Measurements from ENCODE around the gene MAG. TPM values are rescaled to one million over a fixed set of nuclear protein-coding genes. Genes with fewer than 3 reads are reported as not detected.
"Not testable (repeated sequence)": the region's sequence is repeated elsewhere in the genome, so short reads cannot be mapped to it uniquely, and the experiment has no call there.

MAG gene
- total RNA-seq, 2 experiments from 2014 or later, result 0.11 to 0.39 TPM

- no peak for DNase-seq
- peaks cover 23% of the 10 kb centered on the region for H3K27me3 Mint-ChIP-seq
- peaks cover 7% of the 10 kb centered on the region for H3K36me3 Mint-ChIP-seq
- no peak overlapping the region for H3K27ac Mint-ChIP-seq
- H3K4me3 Mint-ChIP-seq, result no peak overlapping the region
- peaks cover 1% of the 10 kb centered on the region for H3K4me1 Mint-ChIP-seq
- no peaks in the 10 kb centered on the region for H3K9me3 Mint-ChIP-seq
- POLR2A ChIA-PET, result no interaction called here
- no peak for ATAC-seq (ENCODE audit: low read depth)
Observed at GRCh38 chr19:35279374-35279773, 12.6 kb upstream of the MAG start.

- POLR2A ChIA-PET, result interaction anchor here (1.0 kb wide), 1 partner anchor 12 kb away, joined by 3 read pairs; no protein-coding TSS in a partner anchor
- Mint-ChIP-seq H3K4me1 (peaks cover 1% of the 10 kb centered on the region), H3K9me3 (no peaks in the 10 kb centered on the region), H3K27me3 (peaks cover 24% of the 10 kb centered on the region), H3K4me3 (no peak overlapping the region), H3K36me3 (peaks cover 5% of the 10 kb centered on the region), H3K27ac (no peak overlapping the region)
- no peak for DNase-seq
- no peak for ATAC-seq (ENCODE audit: low read depth)
Observed at GRCh38 chr19:35279985-35280821, 11.8 kb upstream of the MAG start.

- Mint-ChIP-seq H3K4me3 (no peak overlapping the region), H3K4me1 (peaks cover 1% of the 10 kb centered on the region), H3K27me3 (peaks cover 24% of the 10 kb centered on the region), H3K36me3 (no peaks in the 10 kb centered on the region), H3K9me3 (no peaks in the 10 kb centered on the region), H3K27ac (peak overlapping the region; percentile 34)
- ATAC-seq (ENCODE audit: low read depth) (no peak), DNase-seq (no peak)
- POLR2A ChIA-PET, result interaction anchor here (1.0 kb wide), 1 partner anchor 13 kb away, joined by 3 read pairs; no protein-coding TSS in a partner anchor
Observed at GRCh38 chr19:35281303-35281702, 10.7 kb upstream of the MAG start.

- H3K4me3 Mint-ChIP-seq, result no peak overlapping the region
- POLR2A ChIA-PET, result no interaction called here
Observed at GRCh38 chr19:35284153-35285094, 7.5 kb upstream of the MAG start.

DNA sequence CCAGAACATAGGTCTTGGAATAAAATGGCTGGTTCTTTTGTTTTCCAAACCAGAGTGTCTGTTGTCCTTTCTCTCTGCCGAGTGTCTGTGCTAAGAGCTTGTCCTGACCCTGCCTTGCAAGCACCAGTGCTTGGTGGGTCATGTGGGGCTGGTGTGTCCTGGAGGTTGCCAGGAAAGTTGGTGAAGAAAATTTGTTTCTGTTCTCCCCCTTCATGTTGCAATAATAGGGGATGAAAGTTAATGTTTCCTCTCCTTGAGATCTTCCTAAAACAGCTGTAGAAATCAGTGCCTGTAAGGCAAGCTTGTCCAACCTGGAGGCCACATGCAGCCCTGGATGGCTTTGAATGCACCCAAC lies 6.9 kb upstream of the MAG start:
- ATAC-seq (ENCODE audit: low read depth) (no peak), DNase-seq (no peak)
- no peaks in the 10 kb centered on the region for H3K9me3 Mint-ChIP-seq
- H3K4me1 Mint-ChIP-seq, result peaks cover 1% of the 10 kb centered on the region
- H3K27me3 Mint-ChIP-seq, result peaks cover 24% of the 10 kb centered on the region
- H3K4me3 Mint-ChIP-seq, result no peak overlapping the region
- H3K27ac Mint-ChIP-seq, result no peak overlapping the region
- no peaks in the 10 kb centered on the region for H3K36me3 Mint-ChIP-seq
- POLR2A ChIA-PET, result interaction anchor here (0.6 kb wide), 1 partner anchor 952 kb away, joined by 3 read pairs; no protein-coding TSS in a partner anchor

More at GRCh38 chr19:35284153-35285094, 7.5 kb upstream of the MAG start:
- H3K27ac Mint-ChIP-seq, result no peak overlapping the region
- H3K27me3 Mint-ChIP-seq, result peaks cover 24% of the 10 kb centered on the region
- no peaks in the 10 kb centered on the region for H3K36me3 Mint-ChIP-seq
- ATAC-seq (ENCODE audit: low read depth) (no peak), DNase-seq (no peak)
- no peaks in the 10 kb centered on the region for H3K9me3 Mint-ChIP-seq
- H3K4me1 Mint-ChIP-seq, result peaks cover 1% of the 10 kb centered on the region

DNA sequence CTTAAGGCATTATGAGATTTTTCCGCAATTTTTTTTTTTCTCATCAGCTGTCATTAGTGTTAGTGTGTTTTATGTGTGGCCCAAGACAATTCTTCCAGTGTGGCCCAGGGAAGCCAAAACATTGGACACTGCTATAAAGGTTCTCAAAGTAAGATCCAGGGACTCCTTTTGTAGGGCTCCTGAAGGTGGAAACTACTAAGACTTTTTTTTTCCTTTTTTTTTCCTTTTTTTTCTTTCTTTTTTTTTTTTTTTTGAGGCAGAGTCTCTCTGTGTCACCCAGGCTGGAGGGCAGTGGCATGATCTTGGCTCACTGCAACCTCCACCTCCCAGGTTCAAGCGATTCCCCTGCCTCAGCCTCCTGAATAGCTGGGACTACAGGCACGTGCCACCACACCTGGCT lies 6.5 kb upstream of the MAG start:
- DNase-seq; ATAC-seq (ENCODE audit: low read depth); H3K27ac Mint-ChIP-seq; H3K9me3 Mint-ChIP-seq; H3K4me3 Mint-ChIP-seq; H3K4me1 Mint-ChIP-seq; H3K36me3 Mint-ChIP-seq: not testable (repeated sequence)
- POLR2A ChIA-PET, result interaction anchor here (0.6 to 0.7 kb wide), 2 partner anchors 11 to 953 kb away, joined by 3 read pairs; no protein-coding TSS in a partner anchor
- H3K27me3 Mint-ChIP-seq, result peaks cover 24% of the 10 kb centered on the region

DNA sequence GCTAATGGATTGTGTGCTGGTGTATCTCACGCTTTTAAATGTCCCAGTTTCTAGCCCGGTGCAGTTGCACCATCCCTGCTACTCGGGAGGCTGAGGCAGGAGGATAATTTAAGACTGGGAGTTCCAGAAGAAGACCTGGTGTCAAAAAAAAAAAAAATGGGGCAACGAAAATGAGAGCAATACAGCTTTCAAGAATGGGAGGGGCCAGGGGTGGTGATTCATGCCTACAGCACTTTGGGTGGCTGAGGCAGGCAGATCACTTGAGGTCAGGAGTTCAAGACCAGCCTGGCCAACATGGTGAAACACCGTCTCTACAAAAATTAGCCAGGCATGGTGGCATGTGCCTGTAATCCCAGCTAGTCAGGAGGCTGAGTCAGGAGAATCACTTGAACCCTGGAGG lies 5.9 kb upstream of the MAG start:
- not testable (repeated sequence) for H3K36me3 Mint-ChIP-seq; H3K27ac Mint-ChIP-seq; H3K4me1 Mint-ChIP-seq; DNase-seq; H3K9me3 Mint-ChIP-seq; H3K4me3 Mint-ChIP-seq; ATAC-seq (ENCODE audit: low read depth)
- peaks cover 24% of the 10 kb centered on the region for H3K27me3 Mint-ChIP-seq
- POLR2A ChIA-PET, result interaction anchor here (0.7 kb wide), 1 partner anchor 11 kb away, joined by 3 read pairs; no protein-coding TSS in a partner anchor

DNA sequence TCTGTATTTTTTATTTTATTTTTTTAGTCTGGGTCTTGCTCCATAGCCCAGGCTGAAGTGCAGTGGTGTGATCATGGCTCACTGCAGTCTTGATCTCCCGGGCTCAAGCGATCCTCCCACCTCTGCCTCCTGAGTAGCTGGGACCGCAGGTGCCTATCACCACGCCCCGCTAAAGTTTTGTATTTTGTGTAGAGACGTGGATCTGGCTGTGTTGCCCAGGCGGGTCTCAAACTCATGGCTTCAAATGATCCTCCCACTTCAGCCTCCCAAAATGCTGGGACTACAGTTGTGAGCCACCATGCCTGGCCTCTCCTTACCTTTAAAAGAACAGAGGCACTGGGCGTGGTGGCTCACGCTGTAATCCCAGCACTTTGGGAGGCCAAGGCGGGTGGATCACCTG lies 4.2 kb upstream of the MAG start:
- POLR2A ChIA-PET, result no interaction called here
- ATAC-seq (ENCODE audit: low read depth), result no peak
- no peak for DNase-seq
- no peak overlapping the region for H3K4me3 Mint-ChIP-seq
- H3K27ac Mint-ChIP-seq, result no peak overlapping the region
- no peaks in the 10 kb centered on the region for H3K36me3 Mint-ChIP-seq
- H3K9me3 Mint-ChIP-seq, result no peaks in the 10 kb centered on the region
- H3K4me1 Mint-ChIP-seq, result no peaks in the 10 kb centered on the region
- peaks cover 13% of the 10 kb centered on the region for H3K27me3 Mint-ChIP-seq

- Mint-ChIP-seq H3K27me3 (peaks cover 6% of the 10 kb centered on the region), H3K4me1 (no peaks in the 10 kb centered on the region), H3K36me3 (no peaks in the 10 kb centered on the region), H3K4me3 (no peak overlapping the region), H3K27ac (no peak overlapping the region), H3K9me3 (no peaks in the 10 kb centered on the region)
- POLR2A ChIA-PET, result no interaction called here
- DNase-seq, result no peak
- ATAC-seq (ENCODE audit: low read depth), result no peak
Observed at GRCh38 chr19:35288331-35288730, 3.6 kb upstream of the MAG start.

- POLR2A ChIA-PET, result no interaction called here
- Mint-ChIP-seq H3K27ac (no peak overlapping the region), H3K27me3 (peaks cover 4% of the 10 kb centered on the region), H3K36me3 (no peaks in the 10 kb centered on the region), H3K4me3 (no peak overlapping the region), H3K4me1 (no peaks in the 10 kb centered on the region), H3K9me3 (no peaks in the 10 kb centered on the region)
- DNase-seq (no peak), ATAC-seq (ENCODE audit: low read depth) (no peak)
Observed at GRCh38 chr19:35288906-35289305, 3.1 kb upstream of the MAG start.

GRCh38 chr19:35290381-35291127 lies 1.4 kb upstream of the MAG start:
- H3K27me3 Mint-ChIP-seq, result peaks cover 1% of the 10 kb centered on the region
- H3K27ac Mint-ChIP-seq, result no peak overlapping the region
- H3K9me3 Mint-ChIP-seq, result no peaks in the 10 kb centered on the region
- H3K4me3 Mint-ChIP-seq, result no peak overlapping the region
- H3K4me1 Mint-ChIP-seq, result peaks cover under 1% of the 10 kb centered on the region
- POLR2A ChIA-PET, result no interaction called here
- H3K36me3 Mint-ChIP-seq, result no peaks in the 10 kb centered on the region
- no peak for DNase-seq
- no peak for ATAC-seq (ENCODE audit: low read depth)

DNA sequence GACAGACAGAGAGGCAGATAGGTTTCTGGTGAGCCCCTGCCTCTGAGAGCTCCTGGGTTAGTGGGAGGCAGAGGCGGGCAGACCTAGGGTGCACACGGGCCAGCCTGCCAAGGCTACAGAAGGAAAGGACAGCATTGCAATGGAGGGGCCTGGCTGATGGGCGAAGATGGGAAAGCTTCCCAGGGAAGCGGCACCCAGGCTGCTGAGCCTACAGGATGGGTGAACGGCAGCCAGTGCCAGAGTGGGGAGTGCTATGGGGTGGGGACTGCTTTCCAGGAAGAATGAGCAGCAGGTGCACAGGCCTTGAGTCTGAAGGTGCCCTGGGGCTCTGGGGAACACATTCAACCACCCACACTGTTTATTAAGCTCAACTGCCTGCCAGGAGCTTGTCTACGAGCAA lies 702 bp upstream of the MAG start:
- ATAC-seq (ENCODE audit: low read depth), result no peak
- Mint-ChIP-seq H3K4me1 (peaks cover 7% of the 10 kb centered on the region), H3K4me3 (no peak overlapping the region), H3K36me3 (no peaks in the 10 kb centered on the region), H3K27me3 (peaks cover 3% of the 10 kb centered on the region), H3K27ac (no peak overlapping the region), H3K9me3 (no peaks in the 10 kb centered on the region)
- POLR2A ChIA-PET, result no interaction called here
- no peak for DNase-seq

Data from activated naive CD8-positive, alpha-beta T cell treated with anti-CD3 and anti-CD28 coated beads, Interleukin-2, amount 10 ng/mL, durations not matched to agents 7 days and 5 days (primary cell).